Activated T-cell treated with anti-CD3 and anti-CD28 coated beads, Interleukin-2, amount 50 U/mL, for 48 hours (primary cell): Measurements from ENCODE around the gene SLC4A8.
A peak's percentile ranks its signal among the peaks of the same experiment; 100 is the strongest.

Source experiments
- DNase-seq, 2 experiments: peaks; one replicate each; pipeline ENCODE4 v3.0.0-alpha.2; 2020

Gene SLC4A8

DNA sequence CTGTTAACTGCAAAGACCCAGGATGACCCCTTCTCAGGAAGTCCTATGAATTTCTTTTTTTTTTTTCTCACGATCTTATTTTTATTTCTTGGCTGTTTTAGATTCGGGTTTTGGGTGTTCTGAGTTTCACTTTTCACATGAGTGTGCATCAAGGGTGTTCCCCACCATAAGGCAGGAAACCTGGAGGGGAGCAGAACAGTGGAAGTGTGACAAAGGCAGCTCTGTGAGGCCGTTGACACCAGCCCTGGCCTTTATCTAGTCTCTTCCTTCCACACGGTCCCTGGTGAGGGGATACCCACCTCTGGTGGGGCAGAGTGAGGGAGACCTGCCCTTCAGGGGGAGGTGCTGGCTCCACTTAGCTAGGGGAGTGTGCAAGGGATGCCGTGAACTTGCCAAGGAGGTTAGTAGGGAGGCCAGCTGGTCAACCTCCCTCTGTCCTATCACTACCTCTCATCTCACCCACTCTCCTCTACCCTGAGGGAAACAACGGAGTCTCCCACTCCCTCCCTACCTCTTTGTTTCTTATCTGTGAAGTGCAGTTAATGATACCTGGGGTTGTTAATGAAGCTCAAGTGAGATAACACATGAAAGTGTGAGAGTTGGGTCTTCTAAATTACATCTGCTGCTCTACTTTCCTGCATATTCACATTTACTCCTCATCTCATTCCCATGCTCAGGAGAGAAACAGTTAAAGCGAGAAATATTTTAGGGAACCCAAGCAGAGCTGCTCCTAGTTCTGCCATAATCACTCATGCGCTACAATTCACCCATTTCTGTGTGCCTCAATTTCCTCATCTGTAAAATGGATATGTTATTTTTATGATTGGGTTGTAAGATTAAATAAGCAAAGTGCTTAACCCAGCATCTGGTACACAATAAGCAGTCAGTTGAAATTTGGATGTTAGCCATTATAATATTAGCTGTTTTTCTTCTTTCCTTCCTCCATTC, 29.1 kb upstream of the SLC4A8 start:
- peak; percentile 48 to 52 for DNase-seq

GRCh38 chr12:51397670-51398069, 27.0 kb upstream of the SLC4A8 start:
- no peak for DNase-seq

- no peak for DNase-seq
These were observed 24.7 kb upstream of the SLC4A8 start for GRCh38 chr12:51399891-51400290.

GRCh38 chr12:51401020-51401419, 23.6 kb upstream of the SLC4A8 start:
- no peak for DNase-seq

- DNase-seq, result no peak
These were observed 23.1 kb upstream of the SLC4A8 start for GRCh38 chr12:51401486-51401885.

- DNase-seq, result no peak
These were observed 22.7 kb upstream of the SLC4A8 start for GRCh38 chr12:51401900-51402299.

- no peak for DNase-seq
These were observed 21.5 kb upstream of the SLC4A8 start for GRCh38 chr12:51403159-51403558.

GRCh38 chr12:51403681-51404136, 20.9 kb upstream of the SLC4A8 start:
- DNase-seq, result no peak

DNA sequence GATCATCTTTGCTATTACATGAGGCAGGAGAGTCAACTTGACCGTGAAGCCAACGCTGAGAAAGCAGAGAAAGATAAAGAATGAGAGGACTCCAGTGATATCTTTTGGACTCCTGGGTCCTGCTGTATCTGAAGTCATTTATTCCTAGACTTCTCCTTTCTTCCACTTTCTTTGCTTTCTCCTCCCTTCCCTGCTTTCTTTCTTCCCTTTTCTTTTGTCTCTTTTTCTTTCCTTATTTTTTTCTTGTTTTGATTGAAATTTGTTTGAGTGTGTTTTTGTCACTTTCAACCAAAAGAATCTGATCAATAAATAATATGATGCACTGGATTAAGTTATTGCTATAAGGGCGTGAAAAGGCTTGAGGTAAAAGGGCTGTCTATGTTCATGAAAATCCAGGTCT, 20.0 kb upstream of the SLC4A8 start:
- DNase-seq, result no peak

GRCh38 chr12:51405801-51406207, 18.8 kb upstream of the SLC4A8 start:
- no peak for DNase-seq

GRCh38 chr12:51406290-51406689, 18.3 kb upstream of the SLC4A8 start:
- DNase-seq, result no peak

GRCh38 chr12:51406859-51407258, 17.8 kb upstream of the SLC4A8 start:
- DNase-seq, result no peak

DNA sequence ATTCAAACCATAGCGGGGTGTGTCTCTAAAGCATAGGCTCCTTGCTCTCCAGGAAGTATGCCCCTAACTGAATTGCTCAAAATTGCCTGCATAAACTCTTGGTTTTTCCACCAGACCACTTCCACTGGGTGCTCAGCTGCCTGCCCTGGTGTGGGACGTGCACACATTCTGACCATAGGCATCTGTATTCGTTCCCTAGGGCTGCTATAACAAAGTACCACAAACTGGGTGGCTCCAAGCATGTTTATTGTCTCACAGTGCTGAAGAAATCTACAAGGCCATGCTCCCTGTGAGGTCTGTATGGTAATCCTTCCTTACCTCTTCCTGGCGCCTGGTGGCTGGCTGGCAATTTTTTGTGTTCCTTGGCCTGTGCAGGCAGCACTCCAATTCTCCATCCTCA, 17.0 kb upstream of the SLC4A8 start:
- no peak for DNase-seq

DNA sequence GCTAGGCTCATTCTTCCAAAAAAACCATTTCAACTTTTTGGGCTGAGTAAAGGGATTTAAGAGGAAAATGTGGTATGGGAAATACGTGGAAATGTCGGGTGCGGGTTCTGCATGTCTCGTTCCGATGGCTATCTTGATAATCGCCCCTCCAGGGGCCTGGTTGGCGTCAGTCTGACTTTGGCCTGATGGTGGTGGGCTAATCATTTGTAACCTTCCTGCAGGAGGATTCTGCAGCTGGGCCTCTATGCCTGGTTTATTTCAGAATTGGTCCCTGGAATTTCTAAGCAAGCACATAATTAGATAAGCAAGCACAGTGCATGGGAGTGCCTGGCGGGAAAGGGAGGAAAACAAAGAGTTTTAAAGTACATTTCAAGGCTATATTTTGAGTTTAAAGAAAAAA, 14.8 kb upstream of the SLC4A8 start:
- DNase-seq, result no peak

DNA sequence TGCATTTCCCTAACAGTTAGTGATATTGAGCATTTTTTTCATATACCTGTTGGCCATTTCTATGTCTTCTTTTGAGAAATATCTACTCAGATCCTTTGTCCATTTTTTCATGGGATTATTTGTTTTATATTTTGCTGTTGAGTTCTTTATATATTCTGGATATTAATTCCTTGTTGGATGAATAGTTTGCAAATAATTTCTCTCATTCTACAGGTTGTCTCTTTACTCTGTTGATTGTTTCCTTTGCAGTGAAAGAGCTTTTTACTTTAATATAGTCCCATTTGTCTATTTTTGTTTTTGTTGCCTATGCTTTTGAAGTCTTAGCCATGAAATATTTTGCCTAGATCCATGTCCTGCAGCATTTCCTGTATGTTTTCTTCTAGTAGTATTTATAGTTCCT, 11.5 kb upstream of the SLC4A8 start:
- no peak for DNase-seq

- no peak for DNase-seq
These were observed 10.8 kb upstream of the SLC4A8 start for GRCh38 chr12:51413791-51414190.

DNA sequence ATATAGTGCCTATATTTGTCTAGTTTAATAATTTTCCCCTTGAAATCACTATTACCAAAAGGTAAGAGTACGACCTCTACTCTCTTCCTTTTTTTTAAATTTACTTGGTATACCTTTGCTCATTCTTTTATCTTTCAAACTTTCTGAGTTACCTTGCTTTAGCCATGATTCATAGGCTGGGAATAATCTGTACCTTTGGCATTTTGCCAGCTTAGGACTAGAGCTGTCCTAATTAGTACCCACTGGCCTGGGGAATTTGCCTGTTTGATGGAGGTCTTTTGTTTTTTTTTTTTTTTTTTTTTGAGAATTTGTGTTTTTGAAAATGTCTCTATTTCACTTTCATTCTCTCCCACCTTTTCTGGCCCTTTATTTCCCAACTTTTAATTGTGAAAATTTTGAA, 8.7 kb upstream of the SLC4A8 start:
- no peak for DNase-seq

DNA sequence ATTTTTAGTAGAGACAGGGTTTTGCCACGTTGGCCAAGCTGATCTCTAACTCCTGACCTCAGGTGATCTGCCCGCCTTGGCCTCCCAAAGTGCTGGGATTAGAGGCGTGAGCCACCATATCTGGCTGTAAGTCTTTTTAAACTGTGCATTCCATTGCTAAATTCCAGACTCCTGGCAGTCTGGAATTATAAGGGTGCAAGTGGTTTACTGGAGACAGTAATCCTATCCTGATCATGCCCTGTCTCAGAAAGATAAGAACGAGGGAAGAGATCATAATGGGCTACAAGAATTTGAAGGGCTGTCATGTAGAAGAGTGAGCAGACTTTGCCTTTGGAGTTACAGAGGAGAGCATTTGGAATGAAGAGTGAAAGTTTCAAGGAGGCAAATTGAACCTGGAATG, 6.8 kb upstream of the SLC4A8 start:
- no peak for DNase-seq

DNA sequence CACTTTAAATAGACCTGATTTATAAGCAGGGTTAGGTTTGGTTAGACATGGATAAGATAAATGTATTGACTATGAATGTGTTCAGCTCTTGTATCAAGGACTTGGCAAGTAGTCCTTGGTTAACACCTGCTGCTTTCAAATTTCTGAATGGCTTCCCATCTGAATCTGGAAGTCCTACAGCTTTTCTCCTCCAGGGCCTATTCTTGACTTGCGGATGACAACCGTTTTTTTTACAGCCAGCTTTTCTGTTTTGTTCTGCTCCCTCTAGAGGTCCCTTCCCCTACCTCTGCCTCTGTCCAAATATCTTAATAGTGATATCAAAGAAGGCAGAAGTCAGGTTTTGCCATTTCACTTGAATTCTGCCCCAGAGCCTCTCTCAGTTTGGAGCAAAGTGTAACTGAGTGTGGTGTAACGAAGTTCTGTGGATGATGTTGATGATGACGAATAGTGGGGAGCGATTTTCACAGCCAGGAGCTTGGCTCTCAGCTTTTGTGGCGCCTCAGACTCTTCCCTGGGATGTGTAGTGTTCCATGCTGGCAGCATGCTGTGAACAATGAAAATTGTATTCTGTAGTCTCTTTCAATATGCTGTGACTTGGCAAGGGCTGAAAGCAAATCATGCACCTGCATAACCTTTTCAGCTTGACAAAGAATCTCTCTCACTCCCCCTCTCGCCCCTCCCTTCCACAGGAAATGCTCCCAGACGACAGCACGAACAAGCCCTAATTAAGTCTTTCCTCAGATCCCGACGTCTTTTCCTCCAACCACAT, 5.0 kb upstream of the SLC4A8 start:
- no peak for DNase-seq

DNA sequence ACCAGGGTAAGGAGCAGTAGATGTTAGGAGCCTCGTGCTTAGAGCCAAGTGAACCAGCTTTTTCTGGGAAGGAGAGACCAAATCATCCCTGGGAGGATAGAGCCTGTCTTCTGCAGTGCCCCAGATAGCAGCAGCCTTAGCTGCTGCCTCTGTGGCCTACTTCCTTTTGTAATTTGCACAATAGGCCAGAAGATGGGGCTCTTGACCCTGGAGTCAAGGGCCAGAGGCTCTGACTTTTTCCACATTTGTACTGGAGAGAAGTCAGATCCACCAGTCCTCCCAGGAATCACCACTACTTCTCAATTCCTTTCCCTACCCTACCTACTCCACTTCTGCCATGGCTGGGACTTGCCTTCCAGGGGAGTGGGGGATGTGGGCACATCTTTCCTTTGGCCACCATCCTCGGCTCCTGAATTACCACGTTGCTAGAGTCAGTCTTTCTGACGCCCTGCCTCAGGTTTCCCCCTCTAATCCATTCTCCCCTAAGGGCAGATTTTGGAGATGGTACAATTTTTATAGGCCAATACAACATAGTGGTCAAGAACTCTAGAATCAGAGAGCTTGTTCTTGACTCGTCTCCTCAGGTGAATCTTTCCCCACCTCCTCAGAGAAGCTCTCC, 3.3 kb upstream of the SLC4A8 start:
- peak; percentile 55 to 61 for DNase-seq

GRCh38 chr12:51424094-51424661, 453 bp upstream of the SLC4A8 start:
- DNase-seq, result no peak

GRCh38 chr12:51428256-51428655, 3.6 kb downstream of the SLC4A8 start:
- DNase-seq, result no peak

DNA sequence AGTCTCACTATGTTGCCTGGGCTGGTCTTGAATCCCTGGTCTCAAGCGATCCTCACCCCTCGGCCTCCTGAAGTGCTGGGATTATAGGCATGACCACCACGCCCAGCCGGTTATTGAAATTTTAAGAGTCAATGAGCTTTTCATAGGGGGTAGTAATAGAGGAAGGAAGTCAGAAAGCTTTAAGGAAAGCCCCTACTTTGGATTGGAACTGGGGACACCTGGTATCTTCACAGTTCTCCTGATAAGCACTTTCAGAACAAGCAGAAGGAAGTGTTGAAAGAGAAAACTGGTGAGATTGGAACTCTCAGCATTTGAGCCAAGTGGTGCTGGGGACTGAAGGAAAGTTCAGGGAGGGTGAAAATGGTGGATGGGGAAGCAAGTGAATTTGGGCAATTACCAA, 5.1 kb downstream of the SLC4A8 start:
- DNase-seq, result no peak
